HG02884 (cell line): ENCODE data around the gene REV3L.
A peak's percentile ranks its signal among the peaks of the same experiment; 100 is the strongest.
"Not testable (repeated sequence)": the region's sequence is repeated elsewhere in the genome, so short reads cannot be mapped to it uniquely, and the experiment has no call there.

ENCODE experiments used
- ATAC-seq: cut with Tn5 transposase; IDR thresholded peaks from one replicate; pipeline ENCODE4 v1.9.1; 2021; ENCODE audit warnings: mild to moderate bottlenecking, moderate library complexity; ENCODE audit not compliant: unreplicated experiment

Gene REV3L

GRCh38 chr6:111482959-111483735, at the start of gene REV3L:
REV3L (minus strand) TSS chr6:111483218; CDS start chr6:111482888, 330 bp downstream.
- ATAC-seq = peak; percentile 44

- ATAC-seq = no peak
These were observed 48.2 kb upstream of the REV3L start for GRCh38 chr6:111531185-111531584.

- no peak for ATAC-seq
These were observed 47.6 kb upstream of the REV3L start for GRCh38 chr6:111530667-111531066.

- no peak for ATAC-seq
These were observed 47.2 kb upstream of the REV3L start for GRCh38 chr6:111530218-111530617.

- ATAC-seq = no peak
These were observed 44.3 kb upstream of the REV3L start for GRCh38 chr6:111527367-111527766.

GRCh38 chr6:111524735-111525134, 41.7 kb upstream of the REV3L start:
- ATAC-seq = no peak

GRCh38 chr6:111524252-111524651, 41.2 kb upstream of the REV3L start:
- no peak for ATAC-seq

GRCh38 chr6:111523484-111524167, 40.6 kb upstream of the REV3L start:
- no peak for ATAC-seq

- ATAC-seq = no peak
These were observed 39.5 kb upstream of the REV3L start for GRCh38 chr6:111522393-111523020.

- no peak for ATAC-seq
These were observed 38.7 kb upstream of the REV3L start for GRCh38 chr6:111521497-111522270.

GRCh38 chr6:111520524-111520923, 37.5 kb upstream of the REV3L start:
- ATAC-seq = no peak

- no peak for ATAC-seq
These were observed 34.9 kb upstream of the REV3L start for GRCh38 chr6:111517965-111518364.

GRCh38 chr6:111515259-111515658, 32.2 kb upstream of the REV3L start:
- no peak for ATAC-seq

GRCh38 chr6:111514531-111514930, 31.5 kb upstream of the REV3L start:
- not testable (repeated sequence) for ATAC-seq

- not testable (repeated sequence) for ATAC-seq
These were observed 24.2 kb upstream of the REV3L start for GRCh38 chr6:111507219-111507618.

GRCh38 chr6:111505498-111505897, 22.5 kb upstream of the REV3L start:
- ATAC-seq = not testable (repeated sequence)

GRCh38 chr6:111503660-111504059, 20.6 kb upstream of the REV3L start:
- ATAC-seq = no peak

GRCh38 chr6:111503194-111503593, 20.2 kb upstream of the REV3L start:
- ATAC-seq = no peak

- ATAC-seq = no peak
These were observed 19.1 kb upstream of the REV3L start for GRCh38 chr6:111502154-111502553.

GRCh38 chr6:111499269-111499793, 16.3 kb upstream of the REV3L start:
- ATAC-seq = no peak
